SK-N-MC (cell line): Measurements from ENCODE around the gene SDK1.
"Not testable (repeated sequence)": the region's sequence is repeated elsewhere in the genome, so short reads cannot be mapped to it uniquely, and the experiment has no call there.

Source experiments
- DNase-seq: peaks from one replicate; pipeline ENCODE4 v3.0.0-alpha.2; 2011; ENCODE audit warnings: low read depth, low spot score
- H3K27ac ChIP-seq: fragments of 200-600 bp; sonication (generic); 2 replicates; pipeline ENCODE4 v1.5.1; 2016; ENCODE audit warnings: mixed run types
- H3K36me3 ChIP-seq: fragments of 200-600 bp; sonication (generic); 2 replicates; pipeline ENCODE4 v1.6.1; 2017; ENCODE audit warnings: antibody characterized with exemption, low read length, mixed read lengths; ENCODE audit not compliant: insufficient read depth
- H3K4me3 ChIP-seq: fragments of 200-600 bp; sonication (generic); 2 replicates; pipeline ENCODE4 v1.5.1; 2016
- H3K9ac ChIP-seq: fragments of 200-600 bp; sonication (generic); 2 replicates; pipeline ENCODE4 v1.8.0; 2017; ENCODE audit warnings: mixed run types, mixed read lengths; ENCODE audit not compliant: insufficient read length
- H3K9me3 ChIP-seq: fragments of 200-600 bp; sonication (generic); 2 replicates; pipeline ENCODE4 v1.6.1; 2017; ENCODE audit warnings: low read depth, mild to moderate bottlenecking, antibody characterized with exemption, low read length, moderate library complexity, mixed read lengths
- EZH2 ChIP-seq: fragments of 200-600 bp; sonication (generic); IDR thresholded peaks from one replicate; pipeline ENCODE4 v1.6.1; 2017; ENCODE audit warnings: antibody characterized with exemption
- FOXP2 ChIP-seq: optimal IDR thresholded peaks from 2 replicates; pipeline ENCODE3; 2011; ENCODE audit warnings: mild to moderate bottlenecking, moderate library complexity; ENCODE audit not compliant: insufficient read depth; ENCODE audit errors: extremely low read length, control extremely low read depth
- POLR2AphosphoS5 ChIP-seq: IDR thresholded peaks from 2 replicates; pipeline ENCODE4 v1.6.1; 2012; ENCODE audit warnings: mild to moderate bottlenecking, low read depth, low read length, borderline replicate concordance

SDK1 gene

DNA sequence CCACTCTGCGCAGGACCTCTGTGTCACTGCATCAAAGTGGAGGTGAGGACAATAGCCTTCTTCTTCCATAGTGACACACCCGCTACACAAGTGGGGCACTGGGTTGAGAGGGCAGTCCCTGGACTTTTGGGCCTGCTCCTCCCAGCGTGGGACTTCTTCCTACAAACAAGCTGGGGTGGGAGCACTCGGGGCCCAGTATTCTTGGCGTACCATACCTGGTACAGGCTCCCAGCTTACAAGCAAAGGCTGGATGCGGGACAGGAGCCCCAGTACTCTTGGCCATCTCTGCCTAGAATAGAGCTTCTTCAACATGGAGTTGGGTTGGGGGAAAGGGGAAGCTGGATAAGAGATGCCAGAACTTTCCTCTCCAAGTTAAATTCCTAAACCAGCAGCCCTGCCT lies 954.3 kb downstream of the SDK1 start:
- no peak overlapping the region for H3K9ac ChIP-seq
- no peaks in the 10 kb centered on the region; the same call in 1 of the 2 replicates for H3K36me3 ChIP-seq
- no peaks in the 10 kb centered on the region for H3K9me3 ChIP-seq
- DNase-seq: no peak
- H3K27ac ChIP-seq: no peak overlapping the region
- no peak for TF ChIP-seq FOXP2
- TF ChIP-seq POLR2AphosphoS5: no peak
- no peak for TF ChIP-seq EZH2
- H3K4me3 ChIP-seq: no peak overlapping the region

DNA sequence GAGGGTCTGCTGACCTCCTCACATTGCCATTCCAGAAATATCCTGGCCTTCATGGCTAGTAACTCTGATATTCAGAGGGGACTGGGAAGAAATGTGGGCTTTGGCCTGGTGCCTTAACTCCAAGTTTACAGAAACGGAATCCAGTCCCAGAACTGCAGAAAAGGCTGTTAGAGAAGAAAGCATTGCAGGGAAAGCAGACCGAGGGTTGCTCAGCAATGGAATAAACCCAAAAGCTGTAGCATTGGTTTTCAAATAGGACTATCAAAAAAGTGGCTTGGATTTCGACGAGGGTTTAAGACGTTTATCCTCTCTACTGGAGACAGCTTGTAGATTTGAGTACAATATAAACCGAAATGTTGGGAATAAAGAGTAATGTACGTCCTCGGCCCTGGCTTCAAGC lies 955.2 kb downstream of the SDK1 start:
- TF ChIP-seq POLR2AphosphoS5 (no peak), FOXP2 (no peak)

DNA sequence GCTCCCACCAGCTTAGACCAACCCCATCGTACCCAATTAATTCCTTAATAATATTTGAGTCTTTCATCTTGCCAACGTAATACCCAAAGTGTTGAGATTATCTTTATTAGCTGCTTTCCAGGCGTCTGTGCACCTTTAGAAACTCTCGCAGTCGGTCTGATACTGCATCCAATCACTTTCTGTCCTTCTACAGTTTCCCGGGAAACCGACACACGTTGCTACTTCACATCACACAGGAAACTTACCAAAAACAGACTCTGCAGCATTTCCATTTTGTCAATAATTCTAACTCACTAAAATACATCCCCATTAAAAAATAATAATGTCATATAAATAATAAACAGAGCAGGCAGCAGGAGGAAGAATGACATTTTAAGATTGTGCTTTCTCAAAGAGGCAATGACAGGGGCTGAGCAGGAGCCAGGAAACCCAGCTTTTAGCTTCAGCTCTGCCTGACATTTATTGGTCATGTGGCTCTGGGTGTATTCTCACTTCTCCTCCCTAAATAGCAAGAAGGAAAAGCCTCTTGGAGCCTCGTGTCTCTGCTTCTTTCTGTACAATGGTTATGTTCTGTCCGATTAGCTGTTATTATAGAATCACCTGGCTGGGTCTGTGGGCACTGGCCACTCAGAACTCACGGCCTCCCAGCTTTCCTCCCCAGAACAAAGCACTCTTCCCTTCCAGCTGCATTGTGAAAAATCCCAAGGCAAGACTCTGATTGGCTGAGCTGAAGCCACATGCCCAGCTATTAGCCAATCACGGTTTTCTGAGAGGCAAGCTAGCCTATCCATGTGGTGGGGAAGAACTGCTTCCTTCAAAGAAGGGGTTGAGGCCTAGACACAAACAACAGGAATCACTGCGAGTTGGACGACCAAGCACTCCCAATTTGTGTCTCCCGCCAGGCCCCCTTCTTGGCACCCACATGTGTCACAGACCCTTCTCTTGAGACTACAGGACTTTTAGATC lies 956.4 kb downstream of the SDK1 start:
- Histone ChIP-seq H3K36me3 (no peaks in the 10 kb centered on the region; the same call in 1 of the 2 replicates), H3K27ac (no peak overlapping the region), H3K4me3 (no peak overlapping the region), H3K9ac (no peak overlapping the region), H3K9me3 (no peaks in the 10 kb centered on the region)
- no peak for TF ChIP-seq POLR2AphosphoS5
- no peak for TF ChIP-seq FOXP2
- TF ChIP-seq EZH2: no peak
- DNase-seq: no peak

More for the DNA sequence above, 955.2 kb downstream of the SDK1 start:
- Histone ChIP-seq H3K9me3 (no peaks in the 10 kb centered on the region), H3K36me3 (no peaks in the 10 kb centered on the region; the same call in 1 of the 2 replicates), H3K9ac (no peak overlapping the region), H3K4me3 (no peak overlapping the region), H3K27ac (no peak overlapping the region)
- no peak for DNase-seq

DNA sequence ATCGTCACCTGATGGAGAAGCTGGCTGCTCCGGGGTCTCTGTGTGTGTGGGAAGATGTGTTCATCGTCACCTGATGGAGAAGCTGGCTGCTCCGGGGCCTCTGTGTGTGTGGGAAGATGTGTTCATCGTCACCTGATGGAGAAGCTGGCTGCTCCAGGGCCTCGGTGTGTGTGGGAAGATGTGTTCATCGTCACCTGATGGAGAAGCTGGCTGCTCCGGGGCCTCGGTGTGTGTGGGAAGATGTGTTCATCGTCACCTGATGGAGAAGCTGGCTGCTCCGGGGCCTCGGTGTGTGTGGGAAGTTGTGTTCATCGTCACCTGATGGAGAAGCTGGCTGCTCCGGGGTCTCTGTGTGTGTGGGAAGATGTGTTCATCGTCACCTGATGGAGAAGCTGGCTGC lies 959.1 kb downstream of the SDK1 start:
- not testable (repeated sequence) for H3K9me3 ChIP-seq, DNase-seq, H3K9ac ChIP-seq, H3K27ac ChIP-seq, H3K4me3 ChIP-seq, H3K36me3 ChIP-seq

DNA sequence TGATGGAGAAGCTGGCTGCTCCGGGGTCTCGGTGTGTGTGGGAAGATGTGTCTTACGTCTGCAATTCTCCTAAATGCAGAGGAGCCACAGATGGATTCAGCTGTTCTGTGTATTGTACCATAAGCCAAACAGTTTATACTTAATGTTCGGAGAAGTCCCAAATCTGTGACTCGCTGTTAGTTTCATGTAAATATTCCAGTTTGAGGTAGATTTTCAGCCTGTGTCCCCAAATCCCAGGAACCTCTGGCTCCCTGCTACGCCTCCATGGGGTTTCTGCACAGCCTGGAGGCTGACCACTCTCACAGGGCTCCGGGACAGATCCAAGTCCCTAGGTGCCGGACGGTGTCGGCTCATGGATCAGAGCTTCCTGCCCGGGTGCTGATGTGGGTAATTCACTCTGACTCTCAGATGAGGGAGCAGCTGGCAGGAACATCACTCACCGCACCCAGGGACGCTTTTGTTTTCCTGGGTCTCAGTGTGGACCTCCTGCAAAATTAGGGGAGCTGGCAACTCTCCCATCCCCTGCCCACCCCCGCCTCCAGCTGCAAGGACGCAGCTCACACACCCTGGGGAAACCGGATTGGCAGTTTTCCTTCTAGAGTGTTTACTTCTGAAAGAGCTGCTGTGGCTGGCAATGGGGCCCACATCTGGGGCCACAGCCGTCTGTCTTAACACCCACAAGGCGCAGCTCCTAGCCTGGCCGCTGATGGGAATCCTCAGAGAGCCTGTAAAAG lies 960.0 kb downstream of the SDK1 start:
- Histone ChIP-seq H3K27ac (no peak overlapping the region), H3K36me3 (no peaks in the 10 kb centered on the region; the same call in 1 of the 2 replicates), H3K9me3 (no peaks in the 10 kb centered on the region), H3K4me3 (no peak overlapping the region), H3K9ac (no peak overlapping the region)
- no peak for DNase-seq
- TF ChIP-seq POLR2AphosphoS5 (no peak), FOXP2 (no peak), EZH2 (no peak)

DNA sequence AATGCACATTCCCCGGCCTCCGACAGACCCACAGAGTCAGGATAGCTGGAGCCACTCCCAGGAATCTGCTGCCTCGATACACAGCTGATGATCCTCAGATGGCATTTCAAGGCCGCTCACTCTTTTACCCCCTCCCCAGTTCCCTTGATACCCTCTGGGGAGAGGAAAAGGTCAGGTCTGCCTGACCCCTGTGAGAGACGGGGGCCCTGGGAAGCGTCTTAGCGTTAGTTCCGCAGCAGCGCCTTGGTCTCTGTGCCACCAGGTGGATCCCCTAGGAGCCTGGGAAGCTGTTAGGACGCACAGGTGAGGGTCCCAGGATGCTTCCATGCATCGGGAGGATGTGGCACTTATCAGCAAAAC lies 960.5 kb downstream of the SDK1 start:
- no peaks in the 10 kb centered on the region; the same call in 1 of the 2 replicates for H3K36me3 ChIP-seq
- TF ChIP-seq EZH2 (no peak), FOXP2 (no peak), POLR2AphosphoS5 (no peak)
- H3K9me3 ChIP-seq: no peaks in the 10 kb centered on the region
- H3K4me3 ChIP-seq: no peak overlapping the region
- no peak overlapping the region for H3K27ac ChIP-seq
- DNase-seq: no peak
- no peak overlapping the region for H3K9ac ChIP-seq

DNA sequence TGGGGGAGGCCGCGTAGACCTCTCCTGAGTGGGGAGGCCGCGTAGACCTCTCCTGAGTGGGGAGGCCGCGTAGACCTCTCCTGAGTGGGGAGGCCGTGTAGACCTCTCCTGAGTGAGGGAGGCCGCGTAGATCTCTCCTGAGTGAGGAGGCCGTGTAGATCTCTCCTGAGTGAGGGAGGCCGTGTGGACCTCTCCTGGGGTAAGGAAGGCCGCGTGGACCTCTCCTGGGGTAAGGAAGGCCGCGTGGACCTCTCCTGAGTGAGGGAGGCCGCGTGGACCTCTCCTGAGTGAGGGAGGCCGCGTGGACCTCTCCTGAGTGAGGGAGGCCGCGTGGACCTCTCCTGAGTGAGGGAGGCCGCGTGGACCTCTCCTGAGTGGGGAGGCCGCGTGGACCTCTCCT lies 963.2 kb downstream of the SDK1 start:
- not testable (repeated sequence) for H3K9me3 ChIP-seq, H3K9ac ChIP-seq, DNase-seq

DNA sequence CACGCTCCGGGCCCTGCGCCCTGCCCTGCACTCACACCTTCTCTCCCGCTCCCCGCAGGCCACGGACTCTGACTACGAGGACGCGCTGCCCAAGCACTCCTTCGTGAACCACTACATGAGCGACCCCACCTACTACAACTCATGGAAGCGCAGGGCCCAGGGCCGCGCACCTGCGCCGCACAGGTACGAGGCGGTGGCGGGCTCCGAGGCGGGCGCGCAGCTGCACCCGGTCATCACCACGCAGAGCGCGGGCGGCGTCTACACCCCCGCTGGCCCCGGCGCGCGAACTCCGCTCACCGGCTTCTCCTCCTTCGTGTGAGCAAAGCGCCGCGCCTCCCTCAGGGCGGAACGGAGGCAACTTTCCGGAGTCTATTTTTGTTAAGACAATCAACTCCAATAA lies 964.0 kb downstream of the SDK1 start:
- TF ChIP-seq POLR2AphosphoS5 (no peak), EZH2 (no peak), FOXP2 (no peak)
- no peak for DNase-seq
- H3K4me3 ChIP-seq: no peak overlapping the region
- no peaks in the 10 kb centered on the region for H3K9me3 ChIP-seq
- no peaks in the 10 kb centered on the region for H3K36me3 ChIP-seq
- H3K9ac ChIP-seq: no peak overlapping the region
- H3K27ac ChIP-seq: no peak overlapping the region

More for the DNA sequence above, 963.2 kb downstream of the SDK1 start:
- H3K4me3 ChIP-seq, H3K27ac ChIP-seq, H3K36me3 ChIP-seq: not testable (repeated sequence)
